Measurements from ENCODE around the gene TTLL11.
"Not testable (repeated sequence)": the region's sequence is repeated elsewhere in the genome, so short reads cannot be mapped to it uniquely, and the experiment has no call there.

Gene TTLL11

DNA sequence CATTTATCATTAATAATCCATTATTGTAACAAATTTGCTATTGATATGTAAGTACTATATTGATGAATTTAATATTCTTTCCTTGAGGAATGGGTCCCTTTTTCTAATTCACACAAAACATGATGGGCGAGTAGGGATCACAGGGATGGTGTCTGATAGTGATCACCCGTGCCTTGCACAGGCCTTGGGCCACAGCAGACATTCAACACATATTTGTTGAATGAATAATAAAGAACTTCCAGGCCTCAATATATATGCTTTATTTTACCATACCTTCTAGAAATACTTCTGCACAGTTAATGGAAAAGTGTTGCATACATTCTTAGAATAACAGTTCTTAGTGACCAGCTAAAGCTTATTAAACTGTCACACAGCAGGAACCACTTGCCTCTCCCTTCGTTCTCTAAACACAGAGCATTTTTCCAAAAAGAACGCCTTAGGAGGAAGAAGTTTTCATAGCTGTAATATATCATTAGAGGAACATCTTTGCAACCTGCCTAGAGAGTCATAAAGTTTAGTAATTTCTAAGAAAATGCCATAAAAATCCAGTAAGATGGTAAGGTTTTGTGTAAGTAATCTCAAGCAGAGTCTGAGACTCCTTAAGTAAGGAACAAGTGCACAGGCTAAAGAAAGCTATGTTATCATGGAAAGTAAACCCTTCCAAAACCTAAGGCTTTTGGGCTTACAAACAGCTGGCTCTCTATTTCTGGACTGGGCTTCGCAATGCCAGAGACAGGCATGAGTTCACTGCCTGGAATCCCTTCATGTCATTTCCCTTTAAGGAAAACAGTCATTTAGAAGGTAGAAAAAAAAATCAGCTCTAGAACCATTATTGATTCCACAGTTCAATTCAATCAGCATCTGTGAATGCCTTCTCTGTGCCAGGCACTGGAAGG is 17.7 kb downstream of the TTLL11 start:
- no peak for DNase-seq

DNA sequence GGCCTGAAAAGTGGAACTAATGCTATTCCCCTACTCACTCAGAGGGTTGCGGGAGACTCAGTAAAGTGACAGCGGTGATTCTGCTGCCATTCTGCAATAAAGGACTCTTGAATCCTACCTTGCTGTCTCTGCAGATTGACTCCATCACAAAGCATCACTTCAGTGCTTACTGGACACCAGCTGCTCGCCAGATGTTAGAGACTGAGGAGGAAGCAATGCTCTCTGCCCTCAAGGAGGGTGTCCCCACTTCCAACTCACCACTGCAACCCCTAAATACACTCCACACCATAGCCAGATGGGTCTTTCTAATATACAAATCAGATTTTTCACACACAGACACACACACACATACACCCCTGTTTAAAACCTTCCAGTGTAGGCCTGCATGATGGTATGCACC is 21.4 kb downstream of the TTLL11 start:
- DNase-seq: no peak

DNA sequence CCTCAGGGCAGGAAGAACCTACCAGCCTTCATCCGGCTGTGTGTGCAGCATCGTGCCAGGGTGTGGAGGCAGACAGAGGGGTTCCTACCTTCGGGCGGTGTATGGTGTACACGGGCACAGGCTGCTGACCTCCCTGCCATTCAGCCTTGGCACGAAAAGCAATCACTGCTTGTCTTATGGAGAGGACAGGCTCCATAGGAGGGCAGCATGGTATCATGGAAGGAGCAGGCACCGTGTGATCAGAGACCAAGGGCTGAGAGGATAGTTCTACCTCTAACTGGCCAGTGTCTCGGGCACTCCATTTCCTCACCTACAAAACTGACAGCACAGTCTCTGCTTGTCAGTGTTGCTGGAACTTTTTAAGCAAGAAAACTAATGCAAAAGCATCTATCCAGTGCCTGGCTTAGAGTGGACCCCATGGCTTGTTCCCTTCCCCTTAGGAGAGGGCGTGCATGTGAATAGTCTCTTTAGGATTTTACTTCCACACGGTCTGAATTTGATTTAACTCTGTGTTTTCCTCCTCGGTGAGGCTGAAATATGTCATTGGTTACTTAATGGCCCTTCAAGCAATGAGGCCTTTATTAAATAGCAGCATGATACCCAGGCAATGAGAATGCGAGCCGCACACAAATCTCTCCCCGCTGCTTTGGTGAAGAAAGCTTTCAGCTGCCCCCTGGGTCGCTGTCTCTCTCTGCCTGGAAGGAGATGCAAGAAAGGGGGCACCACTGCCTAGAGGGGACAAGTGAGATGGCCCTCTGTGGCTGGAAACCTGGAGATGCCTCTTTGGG is 22.2 kb downstream of the TTLL11 start:
- DNase-seq: no peak

DNA sequence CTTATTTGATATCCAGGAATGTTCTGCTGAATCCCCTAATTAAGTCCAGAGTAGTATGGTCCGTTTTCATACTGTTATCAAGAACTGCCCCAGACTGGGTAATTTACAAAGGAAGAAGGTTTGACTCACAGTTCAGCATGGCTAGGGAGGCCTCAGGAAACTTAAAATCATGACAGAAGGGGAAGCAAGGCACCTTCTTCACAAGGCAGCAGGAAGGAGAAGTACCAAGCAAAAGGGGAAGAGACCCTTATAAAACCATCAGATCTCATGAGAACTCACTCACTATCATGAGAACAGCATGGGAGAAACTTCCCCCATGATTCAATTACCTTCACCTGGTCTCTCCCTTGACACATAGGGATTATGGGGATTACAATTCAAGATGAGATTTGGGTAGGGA is 26.4 kb downstream of the TTLL11 start:
- not testable (repeated sequence) for DNase-seq

DNA sequence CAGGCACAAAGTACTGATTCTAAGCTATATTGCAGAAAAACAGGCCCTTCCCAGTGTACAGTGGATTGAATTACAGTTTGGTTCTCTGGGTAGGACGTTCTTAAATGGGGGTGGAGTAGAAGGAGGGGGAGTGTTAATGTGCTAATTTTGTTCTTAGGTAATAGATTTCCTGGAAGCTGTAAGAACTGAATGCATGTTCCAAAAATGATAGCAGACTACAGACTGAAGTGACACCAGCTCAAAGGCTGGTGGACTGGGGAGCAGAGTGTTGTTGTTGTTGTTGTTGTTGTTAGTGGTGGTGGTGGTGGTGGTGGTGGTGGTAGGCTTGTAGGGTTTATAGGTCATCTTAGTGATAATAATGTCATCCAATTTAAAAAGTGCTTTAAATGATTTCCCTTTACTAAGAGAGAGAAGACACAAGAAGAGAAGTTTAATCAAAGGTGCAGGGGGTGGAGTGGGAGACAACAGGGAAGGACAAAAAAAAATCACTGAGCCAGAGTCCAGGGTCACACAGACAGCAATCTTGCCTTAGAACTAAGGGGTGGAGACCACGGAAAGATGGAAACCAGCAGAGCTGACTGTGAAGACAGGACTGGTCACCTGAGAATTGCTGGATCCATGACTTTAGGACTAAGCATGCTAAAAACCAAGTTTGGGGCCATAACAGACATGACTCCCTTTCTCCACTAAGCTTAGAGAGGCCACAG is 27.0 kb downstream of the TTLL11 start:
- no peak for DNase-seq

DNA sequence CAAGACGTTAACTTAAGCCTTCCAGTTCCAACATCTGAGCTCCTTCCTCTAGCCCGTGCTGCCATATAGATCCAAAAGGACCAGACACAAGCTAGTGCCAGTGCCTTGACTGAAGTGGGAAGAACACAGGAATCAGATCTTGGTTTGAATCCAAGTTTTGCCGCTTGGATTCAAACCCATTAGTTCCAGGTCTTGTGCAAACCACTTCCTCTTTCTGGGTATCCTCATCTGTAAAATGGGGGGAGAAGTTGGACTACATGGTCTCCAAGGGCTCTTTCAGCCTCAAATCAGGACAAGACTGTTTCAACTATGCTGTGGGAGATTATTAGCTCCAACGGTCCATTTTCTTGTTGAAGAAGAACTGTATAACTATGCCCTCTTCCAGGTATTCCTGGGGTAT is 32.6 kb downstream of the TTLL11 start:
- DNase-seq: no peak

DNA sequence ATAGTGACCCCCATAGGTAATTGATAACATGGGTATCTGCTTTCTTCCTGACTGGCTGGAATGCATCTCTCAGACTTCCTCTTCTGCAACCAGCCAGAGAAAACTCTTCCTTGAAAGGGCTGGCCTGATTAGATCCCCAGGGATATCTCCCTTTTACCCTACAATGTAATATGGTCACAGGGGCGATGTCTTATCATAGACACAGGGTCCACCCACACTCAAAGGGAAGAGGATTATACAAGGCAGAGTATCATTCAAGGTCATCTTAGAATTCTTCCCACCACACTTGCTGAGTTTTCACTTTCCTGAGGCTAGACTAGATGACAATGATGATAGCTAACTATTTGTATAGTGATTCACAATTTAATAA is 33.2 kb downstream of the TTLL11 start:
- DNase-seq: no peak

DNA sequence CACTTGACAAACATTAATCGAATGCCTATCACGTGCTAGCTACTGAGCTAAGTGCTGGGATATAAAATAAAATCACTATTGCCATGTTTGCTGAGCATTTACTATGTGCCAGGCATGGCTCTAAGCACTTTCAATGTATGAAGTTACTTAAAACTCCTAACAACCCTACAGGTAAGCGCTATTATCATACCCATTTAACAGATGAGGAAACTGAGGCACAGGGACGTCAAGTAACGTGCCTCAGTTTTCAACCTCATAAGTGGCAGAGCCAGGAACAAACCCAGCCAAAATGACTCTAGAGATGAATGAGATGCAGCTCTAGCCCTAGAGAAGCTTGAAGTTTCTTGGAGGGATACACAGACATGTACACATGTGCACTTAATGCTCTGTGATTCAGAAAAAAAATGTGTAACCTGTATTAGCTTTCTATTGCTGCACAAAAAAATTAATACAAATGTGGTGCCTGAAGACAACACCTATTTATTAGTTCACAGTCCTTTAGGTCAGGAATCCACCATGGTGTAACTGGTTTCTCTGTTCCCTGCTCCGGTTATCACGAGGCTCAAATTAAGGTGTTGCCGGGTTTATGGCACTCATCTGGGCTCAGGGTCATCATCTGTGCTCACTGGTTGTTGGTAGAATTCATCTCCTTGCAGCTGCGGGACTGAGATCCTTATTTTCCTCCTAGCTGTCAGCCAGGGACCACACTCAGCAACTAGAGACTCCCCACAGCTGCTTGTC is 33.7 kb downstream of the TTLL11 start:
- no peak for DNase-seq

DNA sequence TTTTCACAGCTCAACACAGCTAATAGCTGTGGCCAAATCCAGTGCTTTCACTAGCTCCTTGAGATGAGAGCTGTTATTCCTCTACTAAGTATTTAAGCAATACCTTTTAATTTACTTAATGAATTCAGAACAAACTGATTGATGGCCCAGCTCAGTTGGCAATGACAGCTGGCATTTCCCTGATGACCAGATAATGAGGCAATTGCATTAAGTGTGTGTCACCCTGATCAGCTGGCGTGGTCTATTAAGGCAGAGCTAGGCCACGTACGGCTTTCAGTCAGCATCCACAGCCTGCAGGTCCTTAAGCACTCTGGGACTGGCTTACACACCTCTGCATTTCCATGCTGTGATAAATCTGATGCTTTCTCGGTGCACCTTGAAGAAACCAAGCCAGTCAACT is 34.4 kb downstream of the TTLL11 start:
- DNase-seq: no peak

DNA sequence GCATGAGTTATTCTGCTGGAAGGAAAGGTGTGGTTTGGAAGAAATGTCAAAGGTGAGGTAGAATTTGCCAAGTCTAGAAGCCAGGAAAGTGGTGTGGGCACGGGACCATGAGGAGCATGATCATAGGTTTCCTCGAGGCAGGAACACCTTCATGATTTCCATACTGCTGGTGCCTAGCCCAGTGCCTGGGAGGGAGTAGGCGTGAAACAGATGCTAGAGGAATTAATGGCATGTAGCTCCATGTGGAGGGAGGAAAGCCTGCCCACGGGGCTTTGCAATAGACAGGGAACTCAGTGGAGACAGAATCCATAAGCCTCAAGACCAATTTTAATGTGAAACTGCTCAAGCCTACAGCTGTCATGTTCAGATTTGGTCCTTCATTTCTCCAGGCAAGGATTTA is 35.1 kb downstream of the TTLL11 start:
- no peak for DNase-seq

DNA sequence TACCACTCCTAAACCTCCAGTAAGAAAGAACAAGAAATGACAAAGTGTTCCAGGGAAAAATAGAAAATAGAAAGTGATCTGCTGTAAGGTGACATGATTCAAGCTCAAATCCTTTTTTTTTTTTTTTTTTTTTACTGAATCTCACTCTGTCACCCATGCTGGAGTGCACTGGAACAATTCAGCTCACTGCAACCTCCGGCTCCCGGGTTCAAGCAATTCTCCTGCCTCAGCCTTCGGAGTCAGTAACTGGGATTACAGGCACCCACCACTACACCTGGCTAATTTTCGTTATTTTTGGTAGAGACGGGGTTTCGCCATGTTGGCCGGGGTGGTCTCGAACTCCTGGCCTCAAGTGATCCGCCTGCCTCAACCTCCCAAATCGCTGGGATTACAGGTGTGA is 35.9 kb downstream of the TTLL11 start:
- DNase-seq: no peak

DNA sequence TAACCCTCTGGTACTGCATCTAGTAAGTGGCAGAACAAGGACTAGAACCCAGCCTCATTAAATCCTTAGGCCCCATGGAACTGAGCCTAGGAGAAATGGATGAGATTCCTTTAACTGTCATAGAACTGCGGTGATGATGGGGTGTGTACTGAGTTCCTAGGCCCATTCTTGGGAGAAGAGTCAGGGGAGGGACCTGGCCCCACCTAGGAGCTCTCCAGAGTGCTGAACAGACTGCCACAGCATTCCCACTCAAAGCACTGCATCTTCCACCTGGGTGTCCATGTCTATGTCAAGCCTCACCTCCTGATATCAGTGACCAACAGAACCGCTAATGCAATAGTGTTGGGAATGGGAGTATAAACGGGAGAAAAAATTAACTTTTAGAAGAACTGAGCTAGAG is 36.6 kb downstream of the TTLL11 start:
- no peak for DNase-seq

DNA sequence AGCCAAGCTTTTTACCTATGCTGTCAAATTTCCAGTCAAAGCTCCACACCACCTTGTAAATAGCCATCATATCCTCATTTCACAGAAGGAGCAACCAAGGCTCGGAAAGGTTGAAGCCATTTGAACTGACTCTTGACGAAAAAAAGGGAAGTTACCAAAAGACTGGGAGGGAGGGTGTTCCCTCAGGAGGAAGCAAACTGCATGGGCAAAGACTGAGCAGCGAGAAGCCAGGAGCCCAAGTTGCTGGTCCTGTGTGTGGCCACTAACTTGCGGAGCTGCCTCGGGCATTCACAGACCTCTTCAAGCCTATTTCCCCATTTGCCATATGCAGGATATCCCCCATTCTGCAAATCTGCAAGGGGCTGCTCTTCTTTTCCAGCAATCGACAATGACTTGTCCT is 37.4 kb downstream of the TTLL11 start:
- DNase-seq: no peak

DNA sequence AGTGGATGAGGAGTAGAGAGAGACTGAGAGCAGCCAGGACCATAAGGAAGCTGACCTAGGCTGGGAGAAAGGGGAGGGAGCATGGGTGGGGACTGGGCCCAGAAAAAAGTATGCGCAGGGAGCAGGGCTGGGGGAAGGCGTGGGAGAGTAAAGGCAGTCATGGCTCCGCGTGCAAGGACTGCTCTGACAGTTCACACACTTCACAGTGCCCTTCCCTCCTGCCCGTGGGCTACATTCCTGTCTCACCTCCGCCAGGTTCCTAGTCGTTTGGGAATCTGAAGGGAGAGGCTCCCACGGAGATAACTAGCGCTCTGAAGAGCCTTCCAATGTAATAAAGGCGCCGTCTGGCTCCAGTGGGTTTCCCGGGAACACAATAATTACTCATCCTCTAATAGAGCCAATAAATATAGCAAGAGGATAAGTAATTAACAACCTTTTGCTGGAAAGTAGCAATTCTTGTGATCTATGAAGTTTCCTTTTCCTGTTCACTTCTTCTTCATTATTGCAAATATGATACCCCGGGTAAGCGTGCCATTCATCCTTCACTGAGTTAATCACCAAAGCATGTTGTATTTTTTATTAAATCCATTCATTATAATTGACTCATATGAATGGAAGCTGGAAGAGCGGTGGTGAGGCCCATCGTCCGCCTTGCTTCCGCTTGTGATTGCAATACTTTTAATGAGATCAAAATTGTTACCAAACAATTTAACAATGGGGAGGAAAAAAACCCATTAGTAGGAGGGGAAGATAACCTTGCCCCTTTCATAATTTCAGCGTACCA is 39.3 kb downstream of the TTLL11 start:
- DNase-seq: no peak

DNA sequence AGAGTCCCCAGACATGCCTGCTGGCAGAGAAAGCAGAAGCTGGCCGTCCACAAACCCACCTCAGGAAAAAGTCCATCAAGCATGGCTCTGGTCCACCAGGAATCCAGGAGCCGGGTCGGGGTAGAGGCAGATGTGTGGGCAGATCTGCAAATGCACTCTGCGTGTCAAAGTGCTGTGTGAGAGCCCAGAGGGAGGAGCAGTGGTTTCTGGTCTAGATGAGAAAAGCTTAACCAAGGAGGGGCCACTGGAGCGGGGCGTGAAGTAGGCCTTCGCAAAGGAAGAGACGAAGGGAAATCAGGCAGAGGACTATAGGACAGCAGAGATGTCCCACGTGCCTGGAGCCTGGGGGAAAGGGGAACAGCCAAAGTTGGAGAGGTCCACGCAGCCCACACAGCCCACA is 40.0 kb downstream of the TTLL11 start:
- DNase-seq: no peak

DNA sequence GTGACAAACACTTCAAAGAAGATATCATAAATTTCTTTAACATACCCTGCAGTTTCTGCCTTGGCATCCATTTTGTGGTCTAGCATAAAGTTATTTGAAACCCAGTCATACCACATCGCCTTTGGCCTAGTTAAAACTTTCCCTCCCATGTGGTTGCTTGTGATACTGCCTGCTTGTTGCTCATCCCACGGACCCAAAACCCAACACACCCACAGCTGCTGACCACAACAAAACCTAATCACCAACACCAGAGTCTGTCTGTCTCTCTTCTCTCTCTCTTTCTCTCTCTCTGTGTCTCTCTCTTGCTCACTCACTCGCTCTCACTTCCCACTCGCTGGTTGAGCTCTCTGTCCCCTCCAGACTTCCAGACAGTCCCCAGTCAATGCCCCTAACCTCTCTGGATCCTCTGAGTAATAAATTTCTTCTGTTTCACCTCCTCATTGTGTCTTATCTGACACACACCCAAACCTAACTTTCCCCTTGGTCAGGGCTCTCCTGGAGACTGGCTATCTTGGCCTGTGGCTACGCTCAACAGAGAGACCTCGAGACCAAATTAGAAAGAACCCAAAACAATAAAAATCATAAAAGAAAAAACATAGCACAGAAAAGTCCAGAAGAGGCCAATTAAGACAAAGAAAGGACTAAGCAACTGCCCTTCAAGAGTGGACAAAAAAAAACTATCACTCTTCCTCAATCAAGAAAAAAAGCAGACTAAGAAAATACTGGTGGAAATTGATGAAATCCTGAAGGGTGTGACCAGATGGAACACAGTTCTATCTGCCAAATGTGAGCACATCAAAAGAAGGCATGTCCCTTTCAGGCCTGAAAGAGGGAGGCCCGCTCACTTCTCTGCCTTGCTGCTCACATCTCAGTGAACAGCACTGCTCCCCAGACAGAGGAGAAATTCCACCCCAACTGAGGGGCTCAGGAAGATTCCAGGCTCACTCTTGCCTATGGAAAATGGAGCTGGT is 41.5 kb downstream of the TTLL11 start:
- no peak for DNase-seq

DNA sequence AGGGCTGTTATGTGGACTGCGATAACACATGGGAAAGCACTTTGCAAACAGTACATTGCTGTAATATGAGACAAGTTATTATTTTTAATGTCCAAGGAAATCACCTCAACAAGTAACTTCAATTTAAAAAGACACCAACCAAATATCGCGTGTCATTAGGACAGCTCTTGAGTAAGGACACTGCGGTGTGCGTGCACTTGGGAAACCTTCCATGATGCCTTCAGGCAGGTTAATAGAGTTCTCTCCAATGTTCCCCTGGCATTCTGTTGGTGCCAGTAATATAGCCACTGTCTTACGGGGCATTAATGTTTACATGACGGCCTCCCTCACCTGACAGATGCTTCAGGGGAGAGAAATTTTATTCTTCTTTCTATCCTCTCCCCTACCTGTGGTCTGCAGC is 42.9 kb downstream of the TTLL11 start:
- DNase-seq: no peak

DNA sequence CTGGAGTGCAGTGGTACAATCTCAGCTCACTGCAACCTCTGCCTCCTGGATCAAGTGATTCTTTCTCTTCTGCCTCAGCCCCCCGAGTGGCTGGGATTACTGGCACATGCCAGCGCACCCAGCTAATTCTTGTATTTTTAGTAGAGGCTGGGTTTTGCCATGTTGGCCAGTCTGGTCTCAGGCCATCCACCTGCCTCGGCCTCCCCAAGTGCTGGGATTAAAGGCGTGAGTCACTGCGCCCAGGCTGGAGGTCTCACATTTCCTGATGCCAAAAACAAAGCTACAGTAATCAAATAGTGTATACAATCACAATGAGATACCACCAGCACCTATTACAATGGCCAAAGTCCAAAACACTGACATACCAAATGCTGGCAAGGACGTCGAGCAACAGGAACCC is 51.1 kb downstream of the TTLL11 start:
- no peak for DNase-seq

DNA sequence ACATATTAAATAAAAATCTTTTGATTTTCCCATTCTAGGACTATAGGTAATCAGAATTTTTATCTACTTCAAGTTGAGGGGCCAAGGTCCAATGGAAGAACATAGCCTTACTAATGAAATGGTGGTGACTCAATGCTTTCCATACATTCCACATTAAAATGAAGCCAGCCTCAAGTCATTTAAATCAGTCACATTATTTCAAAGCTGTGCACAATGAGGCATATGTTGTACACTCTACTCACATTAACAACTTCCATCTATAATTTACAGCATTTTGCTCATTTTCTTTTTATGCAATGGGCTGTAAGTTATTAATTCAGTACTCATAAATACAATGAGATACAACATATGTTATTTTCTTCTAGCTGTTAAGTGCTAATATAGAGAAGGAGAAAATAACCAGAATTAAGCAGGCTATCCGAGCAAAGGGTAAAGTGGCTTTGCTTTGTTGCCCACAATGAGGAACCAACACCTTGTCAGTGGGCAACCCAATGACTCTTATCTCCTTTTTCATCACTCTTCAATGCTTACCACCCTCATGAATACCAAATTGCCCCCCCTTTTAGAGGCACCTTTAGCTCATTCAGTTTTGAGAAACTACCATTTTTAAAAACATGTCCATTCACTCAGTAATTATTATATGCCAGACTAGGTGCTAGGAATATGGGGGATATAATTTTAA is 52.4 kb downstream of the TTLL11 start:
- DNase-seq: no peak

DNA sequence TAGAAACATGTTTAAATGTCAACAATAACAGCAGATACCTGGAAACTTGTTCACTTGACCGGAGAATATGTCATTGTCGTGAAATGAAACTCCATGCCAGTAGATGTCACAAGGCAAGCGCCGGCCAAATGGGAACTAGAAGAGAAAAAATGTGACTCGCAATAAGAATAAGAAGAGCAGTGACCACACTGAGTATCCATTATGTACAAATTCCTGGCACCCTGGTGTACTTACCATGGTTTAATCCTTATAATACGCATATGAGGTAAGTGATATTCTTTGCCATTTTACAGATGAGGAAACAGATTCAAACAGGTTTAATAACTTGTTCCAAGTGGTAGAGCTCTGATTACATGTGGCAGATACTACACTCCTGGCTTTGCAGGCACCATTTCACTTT is 53.9 kb downstream of the TTLL11 start:
- no peak for DNase-seq
